IMR-90 (cell line): ENCODE measurements around the gene BTN1A1. TPM values are rescaled to one million over a fixed set of nuclear protein-coding genes. Genes with fewer than 3 reads are reported as not detected.

Experiments
- ATAC-seq: fragments of 200-7000 bp; cut with Tn5 transposase; 2 replicates; pipeline ENCODE4 v1.9.1; 2020; ENCODE audit warnings: low read depth, mild to moderate bottlenecking, moderate library complexity
- BruUV-seq: library from RNA; stranded (reverse); fragments of 400-500 nt; replicated peaks from 2 replicates; lab custom pipeline; 2021; lab: Mats Ljungman, UMichigan
- CTCF ChIA-PET: fragments of 300-600 bp; formaldehyde crosslinking; extraction: SDS; loops from one replicate; lab custom pipeline; 2021; ENCODE audit warnings: antibody characterized with exemption; lab: Yijun Ruan, JAX
- POLR2A ChIA-PET: fragments of 300-600 bp; sonication (Branson Sonifier 250); formaldehyde crosslinking; loops from one replicate; lab custom pipeline; 2022; ENCODE audit warnings: antibody characterized with exemption; ENCODE audit not compliant: unreplicated experiment; lab: Charles Lee
- DNase-seq: peaks from one replicate; pipeline ENCODE4 v3.0.0; 2013
- H2AFZ ChIP-seq: replicated peaks from 2 replicates; pipeline ENCODE3; 2013; ENCODE audit warnings: low read length, mild to moderate bottlenecking; ENCODE audit not compliant: poor library complexity
- H2AK5ac ChIP-seq: 2 replicates; pipeline ENCODE4 v1.6.1; 2013; ENCODE audit warnings: low read depth, low read length, inconsistent platforms
- H2AK9ac ChIP-seq: replicated peaks from 2 replicates; pipeline ENCODE3; 2013; ENCODE audit warnings: mild to moderate bottlenecking, low read depth, low read length, moderate library complexity; ENCODE audit not compliant: poor library complexity
- H2BK120ac ChIP-seq: 2 replicates; pipeline ENCODE4 v1.6.1; 2013; ENCODE audit warnings: low read depth, low read length, inconsistent platforms
- H2BK15ac ChIP-seq: 3 replicates; pipeline ENCODE4 v1.6.1; 2013; ENCODE audit warnings: low read depth, low read length, inconsistent platforms
- H2BK20ac ChIP-seq: 2 replicates; pipeline ENCODE4 v1.6.1; 2013; ENCODE audit warnings: low read depth, mild to moderate bottlenecking, inconsistent platforms, low read length, moderate library complexity
- H2BK5ac ChIP-seq: 2 replicates; pipeline ENCODE4 v1.6.1; 2013; ENCODE audit warnings: mild to moderate bottlenecking, low read depth, low read length, inconsistent platforms; ENCODE audit not compliant: poor library complexity, severe bottlenecking
- H3K14ac ChIP-seq: replicated peaks from 2 replicates; pipeline ENCODE4 v1.6.1; 2013; ENCODE audit warnings: low read depth, low read length, inconsistent platforms
- H3K18ac ChIP-seq: 2 replicates; pipeline ENCODE4 v1.6.1; 2013; ENCODE audit warnings: low read depth, low read length, control low read depth
- H3K23ac ChIP-seq: 2 replicates; pipeline ENCODE4 v1.6.1; 2013; ENCODE audit warnings: low read depth, low read length, inconsistent platforms
- H3K27ac ChIP-seq: 2 replicates; pipeline ENCODE4 v1.5.1; 2013; ENCODE audit warnings: mild to moderate bottlenecking, control low read depth, low read length; ENCODE audit not compliant: insufficient read depth
- H3K27me3 ChIP-seq: 2 replicates; pipeline ENCODE4 v1.6.1; 2013; ENCODE audit warnings: low read length; ENCODE audit not compliant: control insufficient read depth, insufficient read depth
- H3K36me3 ChIP-seq: 2 replicates; pipeline ENCODE4 v1.6.1; 2013; ENCODE audit warnings: low read length, mixed read lengths; ENCODE audit not compliant: control insufficient read depth, insufficient read depth
- H3K4ac ChIP-seq: 2 replicates; pipeline ENCODE4 v1.6.1; 2013; ENCODE audit warnings: low read depth, low read length, inconsistent platforms
- H3K4me1 ChIP-seq: 2 replicates; pipeline ENCODE4 v1.6.1; 2013; ENCODE audit warnings: low read length, mixed read lengths; ENCODE audit not compliant: control insufficient read depth, insufficient read depth
- H3K4me2 ChIP-seq: 2 replicates; pipeline ENCODE4 v1.6.1; 2013; ENCODE audit warnings: low read depth, mild to moderate bottlenecking, control low read depth, low read length, moderate library complexity
- H3K4me3 ChIP-seq: 2 replicates; pipeline ENCODE4 v1.5.1; 2013; ENCODE audit warnings: low read depth, mild to moderate bottlenecking, control low read depth, low read length, moderate library complexity; ENCODE audit not compliant: insufficient read depth
- H3K56ac ChIP-seq: 2 replicates; pipeline ENCODE4 v1.6.1; 2013; ENCODE audit warnings: low read length, inconsistent platforms; ENCODE audit not compliant: insufficient read depth; ENCODE audit errors: extremely low read depth
- H3K79me1 ChIP-seq, 2 experiments: 2 replicates each; pipeline ENCODE4 v1.6.1; 2013; ENCODE audit warnings: low read length in 2 of 2, inconsistent platforms in 1 of 2, low read depth in 1 of 2
- H3K9ac ChIP-seq: 2 replicates; pipeline ENCODE4 v1.6.1; 2013; ENCODE audit warnings: low read depth, low read length, control low read depth
- H3K9me1 ChIP-seq: 2 replicates; pipeline ENCODE4 v1.6.1; 2013; ENCODE audit warnings: low read length, inconsistent platforms; ENCODE audit not compliant: insufficient read depth
- H3K9me3 ChIP-seq: 2 replicates; pipeline ENCODE4 v1.6.1; 2013; ENCODE audit warnings: low read length; ENCODE audit not compliant: control insufficient read depth, insufficient read depth
- H4K20me1 ChIP-seq: 2 replicates; pipeline ENCODE4 v1.6.1; 2013; ENCODE audit warnings: low read length, inconsistent platforms; ENCODE audit not compliant: insufficient read depth
- H4K5ac ChIP-seq: 2 replicates; pipeline ENCODE4 v1.6.1; 2013; ENCODE audit warnings: mild to moderate bottlenecking, low read depth, low read length, control low read depth
- H4K8ac ChIP-seq, 2 experiments: 2 replicates each; pipeline ENCODE4 v1.6.1; 2013; ENCODE audit warnings: low read depth in 2 of 2, low read length in 2 of 2, control low read depth in 1 of 2, inconsistent platforms in 1 of 2
- H4K91ac ChIP-seq: 2 replicates; pipeline ENCODE4 v1.6.1; 2013; ENCODE audit warnings: low read depth, low read length, inconsistent platforms; ENCODE audit not compliant: insufficient read depth
- BHLHE40 ChIP-seq: fragments of 150-350 bp; IDR thresholded peaks from 2 replicates; pipeline ENCODE4 v1.6.1; 2016; ENCODE audit warnings: mild to moderate bottlenecking, low read depth, low read length
- ELK1 ChIP-seq: fragments of 150-350 bp; IDR thresholded peaks from 2 replicates; pipeline ENCODE4 v1.6.1; 2016; ENCODE audit warnings: low read depth, mild to moderate bottlenecking, low read length, moderate library complexity, borderline replicate concordance
- FOS ChIP-seq: fragments of 150-350 bp; IDR thresholded peaks from 2 replicates; pipeline ENCODE4 v1.6.1; 2016; ENCODE audit warnings: low read depth, low read length
- RCOR1 ChIP-seq: IDR thresholded peaks from 2 replicates; pipeline ENCODE4 v1.6.1; 2012; ENCODE audit warnings: mild to moderate bottlenecking, low read length, improper control_type of control experiment; ENCODE audit not compliant: insufficient replicate concordance
- USF2 ChIP-seq: fragments of 150-350 bp; IDR thresholded peaks from 2 replicates; pipeline ENCODE4 v1.6.1; 2017; ENCODE audit warnings: mild to moderate bottlenecking, antibody characterized with exemption, low read length, low read depth
- WGBS, 2 experiments: methylation state at CpG; one replicate each; pipeline versions ENCODE4 v1.1.5 to v1.1.7; 2013; ENCODE audit warnings: missing lambda C conversion rate in 2 of 2; ENCODE audit not compliant: insufficient read length in 1 of 2; ENCODE audit errors: extremely low coverage in 2 of 2; 5-methylcytosine and 5-hydroxymethylcytosine counted together
- dilution Hi-C: fragments of 300-500 bp; cut with HindIII; formaldehyde crosslinking; loops from one replicate; pipeline ENCODE4 v1.14.3; 2018; ENCODE audit warnings: low sequenced_read_pairs; ENCODE audit not compliant: unreplicated experiment
- in situ Hi-C: fragments of 300-500 bp; cut with MboI; formaldehyde crosslinking; loops from 3 replicates; pipeline ENCODE4 v1.14.3; 2019; ENCODE audit warnings: low sequenced_read_pairs, inconsistent platforms, mixed read lengths
- intact Hi-C: fragments of 100-400 bp; cut with micrococcal nuclease; formaldehyde crosslinking; loops from 2 replicates; pipeline ENCODE4 v1.10.0; 2022
- polyA plus RNA-seq, 3 experiments: library from polyadenylated mRNA; depleted of rRNA; stranded (reverse); fragments of >200 nt; gene quantifications; 2 replicates each; pipeline ENCODE4 v1.2.3, GENCODE V29; 2012; ENCODE audit warnings: low replicate concordance in 1 of 3
- total RNA-seq: library from RNA; depleted of rRNA; stranded (reverse); fragments of >200 nt; gene quantifications from 2 replicates; pipeline ENCODE4 v1.2.3, GENCODE V29; 2012

Gene BTN1A1
- total and polyA plus RNA-seq, 2 of the 4 experiments (the other 2 are of a cell fraction), result not detected

GRCh38 chr6:26532699-26533531 is 32.8 kb downstream of the BTN1A1 start:
- Histone ChIP-seq H3K9me1 (peaks cover 3% of the 10 kb centered on the region; the same call in 1 of the 2 replicates), H3K56ac (peak overlapping the region; percentile 48; the same call in 1 of the 2 replicates), H3K23ac (peak overlapping the region; percentile 37), H3K9me3 (no peaks in the 10 kb centered on the region), H2BK120ac (peak overlapping the region; percentile 30), H3K14ac (peak overlapping the region; percentile 53), H2BK20ac (peak overlapping the region; percentile 18; the same call in 1 of the 2 replicates), H4K8ac (peak overlapping the region in 1 of 2 experiments; percentile 55; a peak in 2 of 4 replicates), H3K27me3 (no peaks in the 10 kb centered on the region), H3K4me2 (peak overlapping the region; percentile 79), H4K20me1 (peaks cover 5% of the 10 kb centered on the region; the same call in 1 of the 2 replicates), H3K36me3 (no peaks in the 10 kb centered on the region), H3K18ac (peak overlapping the region; percentile 68; the same call in 1 of the 2 replicates), H2AK5ac (no peak overlapping the region), H2AFZ (peak overlapping the region; percentile 86), H2BK15ac (0 out of 3 replicates have a peak overlapping the region, but pooled peaks have one; percentile 5), H3K4ac (peak overlapping the region; percentile 47), H4K5ac (peak overlapping the region; percentile 43; the same call in 1 of the 2 replicates), H3K4me1 (peaks cover 2% of the 10 kb centered on the region; the same call in 1 of the 2 replicates), H3K9ac (peak overlapping the region; percentile 77), H2BK5ac (peak overlapping the region; percentile 80), H3K27ac (peak overlapping the region; percentile 80), H3K79me1 (no peaks in the 10 kb centered on the region; a peak in 1 of 4 replicates), H3K4me3 (peak overlapping the region; percentile 81), H2AK9ac (no peak overlapping the region), H4K91ac (peak overlapping the region; percentile 34)
- in situ Hi-C loops (no loop called here), intact Hi-C loops (loop anchor here (2.0 kb wide), 1 partner anchor 192 kb away; no protein-coding TSS in a partner anchor), dilution Hi-C loops (no loop called here)
- ATAC-seq, result peak; percentile 72
- peak; percentile 89 for DNase-seq
- BruUV-seq, result no TSS peak
- ChIA-PET POLR2A (no interaction called here), CTCF (interaction anchor here (0.6 kb wide), 1 partner anchor 48 kb away, joined by 3 read pairs; no protein-coding TSS in a partner anchor)
- TF ChIP-seq FOS (peak; percentile 97), ELK1 (no peak), RCOR1 (no peak), USF2 (peak; percentile 4; the same call in 1 of the 2 replicates), BHLHE40 (peak; percentile 32; the same call in 1 of the 2 replicates)
- WGBS, 2 experiments, result no CpG with 5 or more reads among the region's 28 CpGs
